HG03354 (cell line): ENCODE measurements around the gene ZCCHC24.
A peak's percentile ranks its signal among the peaks of the same experiment; 100 is the strongest.

Experiments used
- ATAC-seq: cut with Tn5 transposase; IDR thresholded peaks from one replicate; pipeline ENCODE4 v1.9.1; 2021; ENCODE audit warnings: mild to moderate bottlenecking; ENCODE audit not compliant: unreplicated experiment, poor library complexity, severe bottlenecking

The ZCCHC24 gene

DNA sequence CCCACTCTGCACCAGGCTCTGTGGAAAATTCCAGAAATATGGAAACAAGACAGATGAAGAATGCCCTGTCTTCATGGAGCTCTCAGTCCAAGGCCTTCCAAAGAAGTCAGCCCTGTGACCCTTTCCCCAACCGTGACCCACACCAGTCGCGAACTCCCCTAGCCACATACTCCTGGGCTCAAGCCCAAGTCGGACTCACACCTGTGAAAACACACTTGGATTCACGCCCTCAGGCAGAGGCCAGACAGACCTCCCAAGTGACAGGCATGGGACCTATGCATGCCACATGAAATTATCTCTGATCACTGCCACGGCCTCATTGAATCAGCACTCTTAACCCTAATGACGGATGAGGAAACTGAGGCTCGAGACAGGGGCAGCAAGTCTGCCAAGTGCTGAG, 42.5 kb downstream of the ZCCHC24 start:
- no peak for ATAC-seq

DNA sequence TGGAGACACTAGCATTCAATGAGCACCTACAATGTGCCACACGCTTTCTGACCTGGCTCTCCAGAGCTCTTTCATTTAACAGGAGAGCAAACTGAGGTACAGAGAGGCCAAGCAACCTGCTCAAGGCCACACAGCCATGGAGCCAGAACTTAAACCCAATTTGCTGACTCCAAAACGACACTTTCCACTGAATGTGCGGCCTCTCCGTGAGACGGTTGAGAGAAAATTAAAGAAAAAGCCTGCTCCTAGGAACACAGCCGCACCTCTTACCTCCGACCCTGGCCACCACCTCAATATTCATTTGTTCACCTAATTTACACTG, 42.8 kb downstream of the ZCCHC24 start:
- ATAC-seq = no peak

DNA sequence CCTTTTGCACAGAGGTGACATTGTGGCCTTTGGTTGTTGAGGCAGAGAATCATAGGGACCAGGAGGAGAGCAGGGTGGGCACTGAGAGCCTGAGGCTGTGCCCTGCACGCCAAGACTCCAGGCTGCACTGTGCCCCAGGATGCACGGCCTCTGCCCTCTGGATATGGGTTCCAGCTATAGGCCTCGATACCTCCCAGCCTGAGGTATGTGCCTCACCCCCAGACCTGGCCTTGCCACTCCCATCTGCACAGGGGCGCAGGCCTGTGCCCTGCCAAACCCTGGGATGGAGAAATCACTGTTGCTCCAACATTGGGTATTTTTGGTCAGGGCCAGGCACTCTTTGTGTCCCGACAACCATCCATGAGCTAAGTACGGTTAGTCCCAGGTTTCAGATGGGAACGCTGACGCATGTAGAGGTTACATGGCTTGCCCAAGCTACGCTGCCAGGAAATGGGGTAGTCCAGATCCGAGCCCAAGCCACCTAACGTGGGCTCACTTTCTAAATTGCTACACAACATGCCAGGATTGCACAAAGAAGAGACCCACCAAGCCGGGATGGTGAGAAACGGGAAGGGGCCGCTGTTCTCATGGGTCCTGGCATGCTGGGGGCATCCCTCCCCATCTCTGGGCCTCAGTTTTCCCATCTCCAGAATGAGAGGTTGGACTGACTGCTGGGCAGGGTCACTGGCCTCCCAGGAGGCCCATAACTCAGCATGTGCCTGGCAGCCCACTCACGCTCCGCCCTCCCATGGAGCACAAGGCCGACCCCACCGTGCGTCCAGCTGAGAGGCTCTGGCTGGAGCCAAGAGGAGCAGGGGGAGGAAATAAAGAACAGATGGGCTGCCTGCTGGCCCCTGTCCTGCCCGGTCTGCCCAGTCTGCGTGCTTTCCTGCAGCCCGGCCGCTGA, 44.2 kb downstream of the ZCCHC24 start:
- ATAC-seq = no peak

- peak; percentile 74 for ATAC-seq
Measured at GRCh38 chr10:79400146-79401004, 45.0 kb downstream of the ZCCHC24 start.

- no peak for ATAC-seq
Measured at GRCh38 chr10:79399223-79399831, 46.1 kb downstream of the ZCCHC24 start.

GRCh38 chr10:79398642-79399041, 46.8 kb downstream of the ZCCHC24 start:
- no peak for ATAC-seq

DNA sequence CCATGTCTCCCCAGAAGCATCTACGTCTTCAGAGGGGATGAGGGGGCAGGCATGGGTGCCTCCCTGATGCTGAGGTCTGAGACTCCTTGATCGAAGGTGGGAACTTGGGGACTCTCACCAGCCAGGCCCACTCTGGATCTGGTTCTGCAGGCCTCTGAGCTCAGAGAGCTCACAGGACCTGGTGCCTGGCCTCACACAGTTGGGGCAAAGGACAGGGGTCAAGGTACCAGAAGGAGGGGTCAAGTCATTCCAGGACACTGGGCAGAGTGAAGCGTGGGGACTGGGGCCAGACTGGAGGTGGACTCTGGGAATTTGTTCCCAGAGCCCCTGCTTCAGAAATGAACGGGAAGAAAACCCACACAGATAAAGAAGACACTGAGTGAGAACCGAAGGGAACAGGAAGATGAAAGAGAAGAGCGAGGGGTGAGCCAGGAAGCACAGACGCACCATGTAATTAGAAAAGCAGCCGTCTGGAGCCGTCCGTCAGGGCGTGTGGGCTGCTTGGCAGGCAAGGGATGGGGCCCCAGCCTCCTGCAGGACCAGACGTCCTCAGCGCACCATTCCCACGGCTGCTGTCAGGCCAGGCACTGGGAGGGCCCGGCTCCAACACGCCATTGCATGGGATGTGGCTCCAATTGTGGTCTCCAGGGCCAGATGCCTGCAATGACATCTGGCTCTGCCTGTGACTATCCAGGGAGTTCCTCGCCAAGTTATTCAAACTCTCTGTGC, 47.7 kb downstream of the ZCCHC24 start:
- ATAC-seq = no peak

- no peak for ATAC-seq
Measured at GRCh38 chr10:79397051-79397450, 48.4 kb downstream of the ZCCHC24 start.

DNA sequence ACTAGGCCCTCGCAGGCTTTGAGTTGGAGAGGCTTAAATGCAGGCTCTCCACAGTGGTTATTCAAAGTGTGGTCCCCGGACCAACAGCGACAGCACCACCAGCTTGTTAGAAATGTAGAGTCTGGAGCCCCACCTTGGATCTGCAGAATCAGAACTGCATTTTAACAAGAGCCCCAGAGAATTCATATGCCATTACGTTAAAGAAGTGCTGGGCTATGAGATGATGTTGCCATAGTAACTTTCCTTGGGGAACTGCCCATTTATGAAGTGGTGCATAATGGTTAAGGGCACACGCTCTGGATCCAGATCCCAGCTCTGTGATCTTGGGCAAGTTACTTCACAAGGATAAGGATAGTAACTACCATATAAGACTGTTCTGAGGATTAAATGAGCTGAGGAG, 48.9 kb downstream of the ZCCHC24 start:
- no peak for ATAC-seq

DNA sequence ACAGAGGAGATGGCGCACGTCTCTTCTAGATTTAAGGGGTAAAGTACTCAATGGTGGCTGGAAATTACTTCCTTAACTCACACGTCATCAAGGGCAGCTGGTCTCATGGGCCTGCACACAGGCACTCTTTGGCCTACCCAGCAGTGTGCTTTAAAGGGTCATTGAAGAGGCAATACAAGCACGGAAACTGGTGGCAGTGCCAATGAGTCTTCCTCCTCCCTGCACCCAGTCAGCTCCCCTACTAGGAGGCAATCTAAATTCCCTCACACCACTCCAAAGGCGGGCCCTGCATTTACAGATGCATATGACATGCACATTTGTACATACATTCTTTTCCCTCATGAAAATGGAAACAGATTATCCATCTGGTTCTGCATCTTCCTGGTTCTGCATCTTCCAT, 50.8 kb downstream of the ZCCHC24 start:
- no peak for ATAC-seq

DNA sequence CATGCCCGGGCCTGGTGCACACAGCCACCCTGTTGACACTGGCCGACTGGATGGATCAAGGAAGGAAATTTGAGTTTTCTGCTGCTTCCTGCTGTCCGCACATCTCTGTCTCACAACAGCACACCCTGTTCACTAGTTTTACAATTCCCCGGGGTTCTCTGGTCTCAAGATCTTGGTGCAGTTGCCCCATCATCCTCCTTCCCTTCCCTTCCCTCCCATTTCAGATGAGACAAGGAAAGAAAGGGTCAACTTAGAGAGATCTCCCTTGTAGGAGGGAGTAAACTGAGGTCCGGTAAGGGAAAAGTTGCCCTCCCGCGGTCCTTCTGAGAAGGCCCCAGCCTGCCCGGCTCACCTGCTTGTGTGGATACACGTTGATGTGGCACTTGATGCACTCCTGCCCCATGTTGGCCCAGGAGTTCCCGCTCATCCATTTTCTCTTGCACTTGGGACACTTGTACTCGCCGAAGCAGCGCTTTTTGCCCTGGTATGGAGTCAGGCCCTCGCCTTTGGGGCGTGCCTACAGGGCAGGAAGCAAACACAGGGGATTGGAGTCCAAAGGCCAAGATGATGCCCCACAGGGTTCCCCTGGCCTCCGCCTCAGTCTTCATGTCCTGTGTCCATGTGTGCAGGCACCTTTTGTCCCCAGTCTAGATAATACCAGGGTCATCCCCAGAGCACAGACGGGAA, 51.4 kb downstream of the ZCCHC24 start:
- ATAC-seq = no peak

GRCh38 chr10:79393221-79393923, 52.1 kb downstream of the ZCCHC24 start:
- no peak for ATAC-seq

- no peak for ATAC-seq
Measured at GRCh38 chr10:79392506-79393176, 52.8 kb downstream of the ZCCHC24 start.

- no peak for ATAC-seq
Measured at GRCh38 chr10:79392020-79392398, 53.4 kb downstream of the ZCCHC24 start.

DNA sequence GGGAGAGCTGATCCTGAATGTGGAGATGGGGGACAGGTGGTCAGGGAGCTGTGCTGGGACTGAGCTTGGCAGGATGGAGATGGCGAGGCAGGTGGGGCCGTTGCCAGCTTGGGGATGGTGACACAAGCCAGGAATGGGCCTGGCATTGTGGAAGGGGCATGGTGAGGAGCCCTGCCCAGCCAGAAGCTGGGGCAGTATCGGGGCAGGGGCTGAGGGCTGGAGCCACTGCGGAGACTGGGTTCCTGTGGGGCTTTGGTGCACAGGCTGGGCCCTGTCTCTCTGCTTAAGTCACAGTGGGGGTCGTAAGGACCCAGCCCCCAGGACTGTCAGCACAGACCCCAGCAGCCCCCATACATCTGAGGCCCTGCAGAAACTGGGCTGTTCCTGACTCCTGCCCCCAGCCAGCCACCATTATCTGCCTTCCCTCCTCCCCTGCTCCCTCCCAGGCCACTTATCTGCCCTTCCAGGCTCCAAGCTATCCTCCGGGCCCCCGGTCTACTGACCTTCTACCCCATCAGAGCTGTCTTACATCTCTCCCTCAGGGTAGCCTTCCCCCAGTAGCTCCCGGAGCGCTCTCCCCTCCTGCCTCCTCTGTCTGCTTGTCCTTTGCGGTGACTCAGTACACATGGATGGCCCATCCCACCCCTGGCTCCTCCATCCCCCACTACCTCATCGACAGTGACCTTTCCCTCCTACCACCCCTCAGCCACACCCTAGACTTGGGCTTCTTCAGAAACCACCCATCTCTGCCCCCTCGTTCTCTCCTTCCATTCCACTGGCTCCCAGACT, 54.0 kb downstream of the ZCCHC24 start:
- ATAC-seq = no peak

DNA sequence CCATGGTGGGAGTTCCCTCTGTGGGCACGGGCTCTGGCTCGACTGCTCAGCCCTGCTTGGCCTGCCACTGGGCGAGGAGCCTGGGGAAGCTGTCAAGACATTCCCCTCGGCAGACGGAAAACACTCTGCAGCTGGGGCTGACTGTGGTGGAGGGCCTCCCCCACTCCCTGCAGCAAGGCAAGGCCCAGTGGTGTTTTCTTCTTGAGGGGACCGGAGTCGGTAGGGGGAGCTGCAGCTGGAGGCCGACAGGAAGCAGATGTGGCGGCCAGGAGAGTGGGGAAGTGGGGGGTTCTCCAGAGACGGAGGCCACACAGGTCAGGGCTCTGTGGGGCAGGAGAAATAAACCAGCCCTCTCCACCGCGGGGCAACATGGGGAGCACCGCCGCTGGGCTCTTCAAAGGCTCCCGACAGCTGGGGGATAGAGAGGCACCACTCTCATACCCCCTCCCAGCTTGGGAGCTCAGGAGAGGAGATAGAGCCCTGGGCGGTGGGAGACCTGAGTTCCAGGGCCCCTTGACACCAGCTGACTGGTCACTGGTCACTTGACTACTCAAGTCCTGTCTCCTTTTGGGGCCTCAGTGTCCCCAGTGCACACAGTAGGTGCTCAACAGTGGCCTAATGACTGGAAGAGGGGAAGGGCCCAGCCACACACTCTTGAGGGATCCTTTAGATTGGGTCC, 54.7 kb downstream of the ZCCHC24 start:
- peak; percentile 65 for ATAC-seq

DNA sequence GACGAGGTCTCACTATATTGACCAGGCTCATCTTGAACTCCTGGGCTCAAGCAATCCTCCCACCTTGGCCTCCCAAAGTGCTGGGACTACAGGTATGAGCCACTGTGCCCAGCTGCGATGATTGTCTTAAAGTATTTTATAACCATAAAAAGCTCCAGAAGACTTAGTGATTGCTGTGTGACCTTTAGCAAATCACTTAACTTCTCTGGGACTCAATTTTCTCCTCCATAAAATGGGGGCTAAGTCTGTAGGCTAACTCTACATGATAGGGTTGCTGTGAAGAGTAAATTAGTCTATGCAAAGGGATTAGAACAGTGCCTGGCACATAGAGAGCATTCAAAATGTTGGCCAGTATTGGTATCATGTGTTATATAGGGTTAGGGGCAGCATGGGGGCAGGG, 55.4 kb downstream of the ZCCHC24 start:
- no peak for ATAC-seq
